ENCODE results near the gene C19orf25.
"Not testable (repeated sequence)": the region's sequence is repeated elsewhere in the genome, so short reads cannot be mapped to it uniquely, and the experiment has no call there.

C19orf25 gene

DNA sequence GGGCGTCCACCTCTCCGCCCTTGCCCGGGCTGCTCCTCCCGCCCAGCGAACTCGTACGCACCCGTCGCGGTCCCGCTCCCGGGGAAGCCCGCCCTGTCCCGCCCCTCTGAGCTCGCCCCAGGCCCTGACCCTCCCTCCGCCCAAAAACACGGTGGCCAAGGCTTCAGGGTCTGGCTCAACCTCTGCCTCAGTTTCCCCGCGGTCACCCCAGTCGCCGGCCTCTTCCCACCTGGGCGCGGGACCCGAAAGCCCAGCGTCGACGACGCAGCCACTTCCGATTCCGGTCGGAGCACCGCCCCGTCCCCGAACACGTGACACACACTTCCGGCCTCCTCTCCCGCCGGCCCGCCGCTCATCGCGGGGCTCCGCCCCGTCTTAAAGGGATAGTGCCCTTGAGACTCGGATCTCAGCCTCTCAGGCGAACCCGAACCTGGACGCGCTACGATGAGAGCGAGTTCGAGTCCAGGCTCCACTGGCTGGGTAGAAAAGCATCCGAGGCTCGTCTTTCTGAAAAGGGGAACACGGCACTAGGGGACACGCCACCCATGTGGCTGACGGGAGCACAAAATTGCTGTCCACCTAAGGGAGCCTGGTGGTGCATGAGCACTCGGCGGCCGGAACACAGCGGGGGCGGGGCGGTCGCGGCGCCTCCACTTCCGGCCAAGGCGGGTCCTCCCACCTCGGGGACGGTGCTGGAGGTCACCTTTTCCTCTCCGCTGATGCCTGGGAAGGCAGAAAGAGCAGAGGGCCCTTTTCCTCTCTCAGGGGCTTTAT lies at the start of gene C19orf25:
TSS of gene C19orf25 (minus strand) at position 282 of the 774 bp plus-strand sequence. CDS start 312 bp downstream, outside the sequence.
- peak; percentile 92 for DNase-seq

DNA sequence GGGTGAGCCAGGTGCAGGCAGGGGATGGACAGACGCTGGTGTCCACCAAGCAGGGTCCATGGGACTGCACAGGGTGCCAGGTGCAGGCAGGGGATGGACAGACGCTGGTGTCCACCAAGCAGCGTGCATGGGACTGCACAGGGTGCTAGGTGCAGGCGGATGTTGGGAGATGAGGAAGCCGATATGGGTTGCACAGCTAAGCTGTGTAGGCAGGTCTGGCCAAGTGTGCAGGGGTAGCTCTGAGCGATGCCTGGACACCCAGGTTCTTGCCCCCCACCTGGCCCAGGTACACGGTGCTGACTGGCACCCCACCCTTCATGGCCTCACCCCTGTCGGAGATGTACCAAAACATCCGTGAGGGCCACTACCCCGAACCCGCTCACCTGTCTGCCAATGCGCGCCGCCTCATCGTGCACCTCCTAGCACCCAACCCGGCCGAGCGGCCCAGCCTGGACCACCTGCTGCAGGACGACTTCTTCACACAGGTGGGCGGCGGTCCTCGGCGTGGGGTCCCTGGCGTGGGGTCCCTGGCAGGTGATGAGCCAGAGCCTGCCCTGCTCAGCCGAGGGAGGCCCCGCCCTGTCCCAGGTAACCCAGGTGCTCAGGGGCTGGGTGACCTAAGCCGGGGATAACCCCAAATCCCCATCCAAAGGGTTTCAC lies 48.8 kb upstream of the C19orf25 start:
- DNase-seq = no peak

DNA sequence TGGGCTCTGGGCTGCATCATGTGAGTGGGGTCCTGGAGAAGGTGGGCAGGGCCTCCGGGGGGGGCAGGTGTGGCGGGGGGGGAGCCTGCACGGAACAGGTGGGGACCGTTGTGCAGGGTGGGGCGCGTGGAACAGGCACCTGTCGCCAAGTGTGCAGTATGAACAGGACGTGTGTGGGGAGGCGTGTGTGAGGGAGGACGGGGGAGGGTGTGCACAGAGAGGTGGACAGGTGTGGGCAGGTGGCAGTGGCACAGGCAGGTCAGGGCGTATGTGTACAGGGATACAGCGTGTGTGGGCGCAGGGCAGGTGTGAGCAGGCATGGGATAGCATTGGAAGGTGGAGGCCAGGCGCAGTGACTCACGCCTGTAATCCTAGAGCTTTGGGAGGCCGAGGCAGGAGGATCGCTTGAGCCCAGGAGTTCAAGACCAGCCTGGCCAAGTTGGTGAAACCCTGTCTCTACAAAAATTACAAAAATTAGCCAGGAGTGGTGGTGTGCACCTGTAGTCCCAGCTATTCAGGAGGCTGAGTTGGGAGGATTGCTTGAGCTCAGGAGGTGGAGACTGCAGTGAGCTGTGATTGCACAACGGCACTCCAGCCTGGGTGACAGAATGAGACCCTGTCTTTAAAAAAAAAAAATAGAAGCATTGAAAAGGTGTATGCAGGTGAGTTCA lies 48.1 kb upstream of the C19orf25 start:
- DNase-seq = no peak

- no peak for DNase-seq
These were observed 47.2 kb upstream of the C19orf25 start for GRCh38 chr19:1526066-1526778.

DNA sequence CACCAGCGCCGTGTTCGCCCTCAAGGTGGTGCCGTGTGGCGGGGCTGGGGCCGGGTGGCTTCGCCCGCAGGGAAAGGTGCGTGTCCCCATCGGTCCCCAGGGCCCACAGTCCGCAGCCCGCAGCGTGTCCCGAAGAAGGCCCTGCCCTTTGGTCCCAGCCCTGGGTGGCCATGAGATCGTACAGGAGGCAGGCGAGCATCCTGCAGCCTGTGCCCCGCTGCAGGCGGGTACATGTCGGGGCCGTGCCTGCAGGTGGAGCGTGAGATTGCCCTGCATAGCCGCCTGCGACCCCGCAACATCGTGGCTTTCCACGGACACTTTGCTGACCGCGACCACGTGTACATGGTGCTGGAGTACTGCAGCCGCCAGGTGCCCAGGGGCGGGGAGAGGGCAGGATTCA lies 46.3 kb upstream of the C19orf25 start:
- no peak for DNase-seq

DNA sequence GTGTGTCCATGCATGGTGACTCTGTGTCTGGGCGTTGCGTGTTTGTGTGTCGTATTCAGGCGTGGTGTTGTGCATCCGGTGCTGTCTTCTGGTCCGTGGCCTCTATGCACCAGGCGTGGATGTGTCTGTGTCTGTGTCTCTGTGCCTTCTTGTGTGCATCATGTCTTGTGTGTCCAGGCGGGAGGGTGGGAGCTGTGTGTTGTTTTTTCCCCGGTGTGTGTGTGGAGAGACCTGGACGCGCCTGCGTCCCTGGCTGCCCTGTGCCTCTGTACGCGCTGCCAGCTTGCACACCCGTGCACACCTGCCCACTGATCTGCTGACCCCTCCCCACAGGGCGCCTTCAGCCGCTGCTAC lies 45.9 kb upstream of the C19orf25 start:
- no peak for DNase-seq

- no peak for DNase-seq
These were observed 45.4 kb upstream of the C19orf25 start for GRCh38 chr19:1524287-1524971.

DNA sequence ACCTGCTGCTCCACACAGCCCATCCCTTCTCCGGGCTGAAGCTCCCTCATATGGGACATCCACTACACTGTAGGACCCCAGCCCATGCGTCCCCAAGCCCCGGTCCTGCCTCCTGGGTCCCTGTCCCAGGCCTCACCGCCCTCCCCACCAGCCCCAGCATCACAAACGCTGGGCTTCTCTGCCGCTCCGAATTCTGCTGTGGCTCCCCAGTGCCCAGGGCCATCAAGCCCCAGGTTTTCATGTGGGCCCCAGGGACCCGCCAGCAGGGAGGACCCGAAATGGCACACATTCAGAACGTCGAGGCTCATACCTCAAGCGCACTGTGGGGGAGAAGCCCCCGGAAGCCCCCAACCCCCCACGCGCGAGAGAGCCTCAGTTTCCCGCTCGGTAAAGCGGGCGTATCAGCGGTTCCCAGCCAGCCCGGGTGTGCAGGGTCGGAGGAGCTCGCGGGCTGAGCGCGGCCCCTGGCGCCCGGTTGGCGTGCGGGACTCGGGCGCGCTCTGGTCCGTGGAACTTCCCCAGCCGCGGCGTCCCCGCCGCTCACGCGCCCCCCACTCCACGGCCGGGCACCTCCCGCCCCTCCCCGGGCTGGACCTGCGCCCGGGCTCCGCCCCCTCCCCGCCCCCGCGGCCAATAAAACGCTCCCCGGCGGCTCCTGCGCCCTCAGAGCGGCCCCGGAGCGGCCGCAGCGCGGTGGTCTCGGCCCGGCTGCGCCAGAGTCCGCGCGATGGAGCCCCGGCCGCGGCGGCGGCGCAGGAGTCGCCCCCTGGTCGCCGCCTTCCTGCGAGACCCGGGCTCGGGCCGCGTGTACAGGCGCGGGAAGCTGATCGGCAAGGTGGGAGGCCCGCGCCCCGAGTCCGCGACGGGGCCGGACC lies 44.6 kb upstream of the C19orf25 start, which contains the start of gene PLK5:
TSS of gene PLK5 (plus strand) at position 666 of the 875 bp plus-strand sequence. CDS start 2,920 bp downstream, outside the sequence.
- DNase-seq = no peak

DNA sequence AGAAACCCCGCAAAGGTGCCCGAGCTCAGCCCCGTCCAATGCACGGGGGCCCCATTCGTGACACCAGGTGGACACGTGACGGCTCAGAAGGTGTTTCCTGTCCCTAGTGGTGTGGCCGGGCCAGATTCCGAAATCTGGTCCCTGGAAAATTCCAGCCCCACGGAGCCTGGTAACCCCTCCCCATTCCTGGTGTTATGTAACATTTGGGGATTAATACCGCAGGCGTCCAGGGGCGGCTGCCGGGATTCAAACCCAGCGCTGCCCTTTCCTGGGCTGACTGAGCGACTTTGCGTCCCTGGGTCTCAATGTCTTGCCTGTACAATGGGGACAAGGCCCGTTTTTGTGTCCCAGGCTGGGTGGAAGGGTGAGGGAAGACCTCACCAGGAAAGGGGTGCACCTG lies 43.8 kb upstream of the C19orf25 start:
- no peak for DNase-seq

DNA sequence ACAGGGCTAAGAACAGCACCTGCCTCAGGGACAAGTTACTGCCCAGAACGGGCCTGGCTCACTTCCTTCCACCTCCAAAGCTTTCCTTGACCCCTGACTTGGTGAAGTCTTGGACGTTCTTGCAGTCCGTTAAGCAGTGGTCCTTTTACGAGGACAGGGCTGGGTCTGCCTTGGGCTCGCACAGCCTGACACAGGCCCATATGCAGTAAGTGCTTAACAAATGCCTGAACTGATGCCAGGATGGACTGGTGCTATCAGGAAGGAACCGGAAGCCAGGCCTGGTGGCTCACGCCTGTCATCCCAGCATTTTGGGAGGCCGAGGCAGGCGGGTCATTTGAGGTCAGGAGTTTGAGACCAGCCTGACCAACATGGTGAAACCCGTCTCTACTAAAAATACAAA lies 43.0 kb upstream of the C19orf25 start:
- no peak for DNase-seq

DNA sequence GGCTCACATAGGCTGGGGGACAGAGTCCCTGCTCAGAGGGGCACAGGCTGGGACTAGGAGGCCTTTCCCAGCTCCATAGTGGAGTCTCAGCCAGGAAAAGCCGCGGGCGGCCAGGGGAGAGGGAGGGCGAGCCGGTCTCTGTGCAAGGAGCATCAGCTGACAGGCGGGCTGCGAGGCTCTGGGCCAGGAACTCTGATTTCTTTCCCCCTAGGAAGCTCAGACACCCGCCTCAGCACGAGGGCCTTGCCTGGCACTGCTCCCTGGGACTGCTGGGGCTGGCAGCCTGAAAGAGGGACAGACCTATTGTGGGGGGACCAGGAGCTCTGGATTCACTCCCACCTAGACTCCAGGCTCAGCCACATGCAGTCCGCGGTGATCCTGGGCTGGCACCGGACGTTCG lies 42.6 kb upstream of the C19orf25 start:
- no peak for DNase-seq

- no peak for DNase-seq
These were observed 41.3 kb upstream of the C19orf25 start for GRCh38 chr19:1520203-1520780.

GRCh38 chr19:1519802-1520201 lies 40.8 kb upstream of the C19orf25 start:
- DNase-seq = not testable (repeated sequence)

- no peak for DNase-seq
These were observed 39.5 kb upstream of the C19orf25 start for GRCh38 chr19:1518471-1518870.

DNA sequence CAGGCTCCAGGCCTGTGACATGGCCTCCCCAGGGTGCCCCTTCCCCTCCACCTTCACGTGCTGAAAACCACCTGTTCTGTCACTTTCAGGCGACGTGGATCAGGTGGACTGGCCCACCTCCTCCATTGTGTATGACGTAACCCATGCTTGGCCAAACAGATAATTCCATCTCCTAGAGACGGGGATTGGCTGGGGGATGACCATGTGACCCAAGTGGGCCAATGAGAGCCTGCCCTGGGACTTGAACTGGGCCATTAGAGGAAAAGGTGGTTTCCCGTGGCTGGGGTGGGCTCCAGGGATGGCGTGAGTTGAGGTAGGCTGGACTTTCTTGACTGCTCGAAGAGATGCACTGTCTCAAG lies 37.4 kb upstream of the C19orf25 start:
- DNase-seq = no peak

DNA sequence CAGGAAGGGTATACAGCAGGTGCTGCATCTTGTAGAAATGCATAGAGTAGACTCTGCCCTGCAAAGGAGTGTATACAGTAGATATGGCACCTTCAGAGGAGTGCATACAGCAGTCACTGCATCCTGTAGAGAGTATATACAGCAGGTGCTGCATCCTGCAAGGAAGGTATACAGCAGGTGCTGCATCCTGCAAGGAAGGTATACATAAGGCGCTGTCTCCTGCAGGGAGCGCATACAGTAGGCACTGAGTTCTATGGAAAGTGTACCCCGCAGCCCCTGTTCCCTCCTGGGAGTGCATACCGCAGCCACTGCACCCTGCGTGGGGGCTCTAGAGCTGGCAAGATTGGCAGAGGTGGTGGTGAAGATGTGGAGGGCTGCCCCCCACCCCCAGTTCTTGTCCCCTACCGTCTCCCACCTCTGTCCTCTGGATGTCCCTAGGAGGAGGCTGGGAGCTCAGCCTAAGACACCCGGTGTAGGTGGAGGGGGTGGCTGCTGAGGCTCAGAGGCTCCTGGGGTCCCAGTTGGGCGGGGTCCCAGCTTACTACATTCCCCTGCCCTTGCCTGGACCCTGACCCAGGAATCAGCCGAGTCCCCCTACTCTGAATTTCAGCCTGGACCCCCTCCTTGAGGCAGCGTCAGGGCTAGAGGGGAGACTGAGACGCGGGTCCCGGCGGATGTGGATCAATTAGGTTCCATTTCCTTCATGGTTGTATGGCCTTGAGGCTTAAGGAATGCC lies 36.1 kb upstream of the C19orf25 start:
- no peak for DNase-seq

DNA sequence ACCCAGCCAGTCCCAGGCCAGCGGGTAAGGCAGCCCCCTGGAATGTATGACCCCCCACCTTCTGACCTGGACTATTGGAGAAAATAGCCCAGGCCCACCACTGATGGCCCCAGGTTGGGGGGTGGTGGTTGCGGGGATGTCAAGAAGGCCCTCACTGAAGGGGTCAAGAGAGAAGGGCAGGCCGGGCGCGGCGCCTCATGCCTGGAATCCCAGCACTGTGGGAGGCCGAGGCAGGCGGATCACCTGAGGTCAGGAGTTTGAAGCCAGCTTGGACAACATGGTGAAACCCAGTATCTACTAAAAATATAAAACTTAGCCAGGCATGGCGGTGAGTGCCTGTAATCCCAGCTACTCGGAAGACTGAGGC lies 35.3 kb upstream of the C19orf25 start:
- no peak for DNase-seq

- peak; percentile 38 for DNase-seq
These were observed 34.7 kb upstream of the C19orf25 start for GRCh38 chr19:1513499-1514294.

DNA sequence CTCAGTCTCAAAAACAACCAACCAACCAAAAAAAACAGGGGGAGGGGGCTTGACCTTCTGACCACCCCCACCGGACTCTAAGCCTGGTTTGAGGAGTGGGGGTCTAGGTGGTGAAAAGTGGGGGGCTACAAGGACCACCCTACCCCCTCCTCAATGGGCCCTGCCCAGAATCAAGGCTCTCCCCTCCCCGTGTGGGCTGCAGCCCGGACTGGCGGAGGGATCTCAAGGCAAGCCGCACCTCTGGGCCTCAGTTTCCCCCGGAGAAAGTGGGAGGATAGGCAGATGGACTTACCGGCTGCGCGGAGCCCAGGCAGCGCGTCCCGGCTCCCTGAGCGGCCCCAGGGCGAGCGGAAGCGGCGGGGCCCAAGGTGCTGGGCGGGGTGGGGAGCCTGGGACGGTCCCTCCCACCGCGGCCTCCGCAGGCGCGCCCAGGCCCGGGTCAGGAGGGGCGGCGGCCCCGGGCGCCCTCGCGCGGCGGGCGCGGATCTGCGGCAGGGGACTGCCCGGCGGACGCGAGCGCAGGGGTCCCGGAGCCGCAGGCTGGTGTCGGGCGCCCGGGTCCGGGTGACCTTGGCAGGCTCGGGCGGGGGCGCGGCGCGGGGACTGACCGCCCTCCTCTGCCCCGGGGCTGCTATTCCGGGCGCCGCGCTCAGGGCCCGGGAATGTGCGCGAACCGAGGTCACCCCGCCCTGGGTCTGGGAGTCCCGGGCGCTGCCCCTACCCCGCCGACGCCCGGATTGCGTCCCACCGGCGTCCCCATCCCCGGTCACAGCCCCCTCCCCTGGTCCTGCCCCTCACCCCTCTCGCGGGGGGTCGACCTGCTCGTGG lies 33.9 kb upstream of the C19orf25 start, which contains the start of gene ADAMTSL5:
TSS of gene ADAMTSL5 (minus strand) at position 349 of the 828 bp plus-strand sequence. CDS start 2,076 bp downstream, outside the sequence.
- DNase-seq = peak; percentile 50

Measured in fibroblast of upper back skin (primary cell).